Measurements from ENCODE around the gene GGTLC2.

The GGTLC2 gene

DNA sequence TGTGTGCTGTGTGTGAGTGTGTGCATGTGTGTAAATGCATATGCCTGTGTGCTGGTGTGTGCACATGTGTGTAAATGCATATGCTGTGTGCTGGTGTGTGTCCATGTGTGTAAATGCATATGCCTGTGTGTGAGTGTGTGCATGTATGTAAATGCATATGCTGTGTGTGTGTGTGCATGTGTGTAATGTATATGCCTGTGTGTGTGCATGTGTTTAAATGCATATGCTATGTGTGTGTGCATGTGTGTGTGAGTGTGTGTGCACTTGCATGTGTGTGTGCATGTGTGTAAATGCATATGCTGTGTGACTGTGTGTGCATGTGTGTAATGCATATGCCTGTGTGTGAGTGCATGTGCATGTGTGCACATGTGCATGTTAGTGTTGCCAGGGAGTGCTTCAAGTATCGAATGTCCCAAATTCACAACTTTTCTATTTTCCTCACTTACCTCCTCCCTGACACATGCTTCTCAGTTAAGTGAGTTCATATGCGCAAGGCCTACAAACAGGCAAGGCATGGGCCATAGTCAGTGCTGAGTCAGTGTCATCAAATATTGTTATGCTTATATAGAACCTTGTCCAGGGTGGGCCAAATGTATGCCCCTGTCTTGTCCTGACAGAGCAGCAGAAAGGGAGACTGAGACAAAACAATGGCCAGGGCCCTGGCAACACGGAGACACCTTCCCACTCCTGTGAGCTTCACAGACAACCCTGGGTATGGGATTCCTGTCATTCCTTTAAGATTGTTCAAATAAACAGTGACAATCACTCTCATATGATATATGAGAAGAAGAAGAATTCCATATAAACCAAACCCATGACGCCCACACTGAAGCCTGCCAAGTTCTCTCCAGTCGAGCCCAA is 38.6 kb downstream of the GGTLC2 start:
- H3K4me1 ChIP-seq (ENCODE audit: insufficient read depth, low read length): 0 out of 2 replicates have a peak, but pooled peaks cover 2% of the 10 kb centered on the region
- no peak overlapping the region for H3K9ac ChIP-seq (ENCODE audit: low read depth, low read length)
- TF ChIP-seq EZH2 (IDR thresholded peaks at IDR 0.05; ENCODE audit: borderline replicate concordance, low read depth, low read length, severe bottlenecking): no peak
- TF ChIP-seq, protein P1, sequence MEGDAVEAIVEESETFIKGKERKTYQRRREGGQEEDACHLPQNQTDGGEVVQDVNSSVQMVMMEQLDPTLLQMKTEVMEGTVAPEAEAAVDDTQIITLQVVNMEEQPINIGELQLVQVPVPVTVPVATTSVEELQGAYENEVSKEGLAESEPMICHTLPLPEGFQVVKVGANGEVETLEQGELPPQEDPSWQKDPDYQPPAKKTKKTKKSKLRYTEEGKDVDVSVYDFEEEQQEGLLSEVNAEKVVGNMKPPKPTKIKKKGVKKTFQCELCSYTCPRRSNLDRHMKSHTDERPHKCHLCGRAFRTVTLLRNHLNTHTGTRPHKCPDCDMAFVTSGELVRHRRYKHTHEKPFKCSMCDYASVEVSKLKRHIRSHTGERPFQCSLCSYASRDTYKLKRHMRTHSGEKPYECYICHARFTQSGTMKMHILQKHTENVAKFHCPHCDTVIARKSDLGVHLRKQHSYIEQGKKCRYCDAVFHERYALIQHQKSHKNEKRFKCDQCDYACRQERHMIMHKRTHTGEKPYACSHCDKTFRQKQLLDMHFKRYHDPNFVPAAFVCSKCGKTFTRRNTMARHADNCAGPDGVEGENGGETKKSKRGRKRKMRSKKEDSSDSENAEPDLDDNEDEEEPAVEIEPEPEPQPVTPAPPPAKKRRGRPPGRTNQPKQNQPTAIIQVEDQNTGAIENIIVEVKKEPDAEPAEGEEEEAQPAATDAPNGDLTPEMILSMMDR (IDR thresholded peaks at IDR 0.05; ENCODE audit: borderline replicate concordance, extremely low read depth, low read length, poor library complexity, severe bottlenecking): no peak
- H3K4me2 ChIP-seq (ENCODE audit: insufficient read depth, low read length): no peak overlapping the region
- no peak for DNase-seq
- H3K27ac ChIP-seq (ENCODE audit: low read length): no peak overlapping the region
- H3K79me2 ChIP-seq (ENCODE audit: insufficient read depth, low read length): no peaks in the 10 kb centered on the region
- no peak overlapping the region for H2AFZ ChIP-seq (ENCODE audit: low read depth, low read length)
- no peaks in the 10 kb centered on the region for H3K9me3 ChIP-seq (ENCODE audit: insufficient read depth, low read length, severe bottlenecking)
- H4K20me1 ChIP-seq (ENCODE audit: insufficient read depth, low read length): no peaks in the 10 kb centered on the region
- no peaks in the 10 kb centered on the region for H3K27me3 ChIP-seq (ENCODE audit: insufficient read depth, low read length, poor library complexity)
- no peak for ATAC-seq (ENCODE audit: insufficient read depth, low read depth)
- no peaks in the 10 kb centered on the region for H3K36me3 ChIP-seq (ENCODE audit: insufficient read depth, low read length)
- H3K4me3 ChIP-seq (ENCODE audit: low read depth in 1 of 2, low read length in 2 of 2): no peak overlapping the region

DNA sequence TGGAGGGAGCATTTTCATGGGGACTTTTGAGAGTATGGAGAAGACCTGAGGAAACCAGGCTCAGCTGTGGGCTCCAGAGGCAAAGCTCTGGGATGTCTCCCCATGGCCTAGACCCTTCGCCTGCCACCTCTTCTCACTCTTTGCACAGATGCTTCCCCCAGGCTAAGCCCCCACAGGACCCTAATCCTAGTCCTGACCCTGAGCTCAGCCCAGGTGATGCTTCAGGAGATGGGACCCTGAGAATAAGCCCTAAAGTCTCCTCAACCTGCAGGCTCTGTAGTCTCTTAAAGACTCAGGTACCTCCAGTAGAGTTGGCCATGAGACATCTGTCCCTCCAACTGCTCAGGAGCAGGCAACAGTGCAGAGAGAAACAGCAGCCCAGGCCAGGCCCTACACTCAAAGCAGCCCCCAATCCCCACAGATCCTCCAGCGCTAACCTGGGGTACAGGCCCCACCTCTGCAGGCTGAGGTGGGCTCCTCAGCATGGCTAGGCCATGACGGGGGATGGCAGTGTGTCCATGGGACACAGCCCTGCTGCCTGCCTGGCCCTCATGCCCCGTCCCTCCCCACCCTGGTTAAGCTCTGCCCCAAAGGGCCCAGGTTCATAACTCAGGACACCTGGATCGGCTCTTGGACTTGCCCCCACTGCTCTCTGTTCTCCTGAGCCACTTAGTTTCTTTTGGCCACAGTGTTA is 39.4 kb downstream of the GGTLC2 start:
- Histone ChIP-seq H4K20me1 (ENCODE audit: insufficient read depth, low read length) (no peaks in the 10 kb centered on the region), H3K4me1 (ENCODE audit: insufficient read depth, low read length) (0 out of 2 replicates have a peak, but pooled peaks cover 2% of the 10 kb centered on the region), H3K4me2 (ENCODE audit: insufficient read depth, low read length) (no peak overlapping the region), H3K27ac (ENCODE audit: low read length) (no peak overlapping the region), H3K4me3 (ENCODE audit: low read depth in 1 of 2, low read length in 2 of 2) (no peak overlapping the region), H3K36me3 (ENCODE audit: insufficient read depth, low read length) (no peaks in the 10 kb centered on the region), H3K9ac (ENCODE audit: low read depth, low read length) (no peak overlapping the region), H3K27me3 (ENCODE audit: insufficient read depth, low read length, poor library complexity) (no peaks in the 10 kb centered on the region), H3K79me2 (ENCODE audit: insufficient read depth, low read length) (no peaks in the 10 kb centered on the region), H3K9me3 (ENCODE audit: insufficient read depth, low read length, severe bottlenecking) (no peaks in the 10 kb centered on the region), H2AFZ (ENCODE audit: low read depth, low read length) (no peak overlapping the region)
- DNase-seq (no peak), ATAC-seq (ENCODE audit: insufficient read depth, low read depth) (no peak)
- TF ChIP-seq, protein P1 (IDR thresholded peaks at IDR 0.05; ENCODE audit: borderline replicate concordance, extremely low read depth, low read length, poor library complexity, severe bottlenecking): no peak
- no peak for TF ChIP-seq EZH2 (IDR thresholded peaks at IDR 0.05; ENCODE audit: borderline replicate concordance, low read depth, low read length, severe bottlenecking)

DNA sequence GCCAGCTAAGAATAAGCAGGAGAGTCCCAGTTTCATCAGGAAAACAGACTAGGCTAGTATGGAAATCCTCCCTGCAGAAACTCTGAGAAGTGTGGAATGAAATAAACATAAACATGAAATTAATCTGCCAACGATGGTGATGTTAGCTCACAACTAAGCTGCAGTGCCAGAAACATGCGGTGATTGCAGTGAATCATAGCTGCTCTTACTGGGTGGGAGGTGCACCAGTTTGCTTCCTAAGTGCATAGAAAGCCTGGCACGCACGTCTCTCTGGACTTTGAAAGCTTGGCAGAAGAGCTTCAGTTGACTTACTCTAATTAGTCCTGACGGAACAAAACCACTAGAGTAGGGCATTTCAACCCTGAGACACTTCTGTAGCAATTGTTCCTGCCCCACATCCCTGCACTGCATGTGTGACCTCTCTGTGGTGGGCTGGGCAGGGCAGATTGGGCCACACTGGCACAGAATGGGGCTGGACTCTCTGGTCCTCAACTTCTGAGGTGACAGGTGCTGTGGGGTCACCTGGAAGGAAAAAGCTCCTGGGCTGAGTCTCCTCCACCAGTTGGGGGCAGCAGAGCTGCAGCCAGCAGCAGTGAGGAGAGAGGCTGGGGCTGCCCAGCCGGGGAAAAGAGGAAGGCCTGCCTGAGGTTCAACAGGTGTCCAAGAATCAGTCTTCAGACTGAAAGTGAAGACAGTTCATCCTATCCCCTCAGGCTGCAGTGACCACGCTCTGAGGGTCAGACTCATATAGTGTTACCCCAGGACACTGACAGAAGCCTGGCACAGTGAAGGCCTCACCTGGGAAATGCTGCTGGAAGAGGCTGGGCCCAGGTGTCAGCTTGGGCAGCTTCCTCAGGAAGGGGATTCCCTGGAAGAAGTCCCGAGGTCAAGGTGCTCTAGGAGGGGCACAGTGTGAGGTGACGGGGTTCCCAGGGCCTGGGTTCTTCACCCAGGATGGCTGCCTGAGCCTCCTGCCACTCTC is 40.5 kb downstream of the GGTLC2 start:
- no peaks in the 10 kb centered on the region for H4K20me1 ChIP-seq (ENCODE audit: insufficient read depth, low read length)
- H2AFZ ChIP-seq (ENCODE audit: low read depth, low read length): no peak overlapping the region
- no peaks in the 10 kb centered on the region for H3K79me2 ChIP-seq (ENCODE audit: insufficient read depth, low read length)
- H3K27ac ChIP-seq (ENCODE audit: low read length): no peak overlapping the region
- no peak overlapping the region for H3K4me2 ChIP-seq (ENCODE audit: insufficient read depth, low read length)
- no peaks in the 10 kb centered on the region for H3K27me3 ChIP-seq (ENCODE audit: insufficient read depth, low read length, poor library complexity)
- H3K9ac ChIP-seq (ENCODE audit: low read depth, low read length): no peak overlapping the region
- H3K4me1 ChIP-seq (ENCODE audit: insufficient read depth, low read length): 0 out of 2 replicates have a peak, but pooled peaks cover 2% of the 10 kb centered on the region
- peak; percentile 35 for DNase-seq
- ATAC-seq (ENCODE audit: insufficient read depth, low read depth): no peak
- TF ChIP-seq, protein P1 (IDR thresholded peaks at IDR 0.05; ENCODE audit: borderline replicate concordance, extremely low read depth, low read length, poor library complexity, severe bottlenecking): peak; percentile 56
- no peak for TF ChIP-seq EZH2 (IDR thresholded peaks at IDR 0.05; ENCODE audit: borderline replicate concordance, low read depth, low read length, severe bottlenecking)
- H3K9me3 ChIP-seq (ENCODE audit: insufficient read depth, low read length, severe bottlenecking): no peaks in the 10 kb centered on the region
- no peaks in the 10 kb centered on the region for H3K36me3 ChIP-seq (ENCODE audit: insufficient read depth, low read length)
- no peak overlapping the region for H3K4me3 ChIP-seq (ENCODE audit: low read depth in 1 of 2, low read length in 2 of 2)

All from DND-41 (cell line).